IPS DF 6.9 (cell line): ENCODE measurements around the gene COL2A1.

Experiments
- DNase-seq: peaks from one replicate; pipeline ENCODE4 v3.0.0-alpha.2; 2013; ENCODE audit warnings: low read depth, low spot score
- H3K27ac ChIP-seq: one replicate; pipeline ENCODE4 v1.5.1; 2013; ENCODE audit warnings: low read length, control low read depth
- H3K27me3 ChIP-seq: 2 replicates; pipeline ENCODE4 v1.6.1; 2013; ENCODE audit warnings: mild to moderate bottlenecking, low read length; ENCODE audit not compliant: control insufficient read depth, insufficient read depth
- H3K36me3 ChIP-seq: 2 replicates; pipeline ENCODE4 v1.6.1; 2013; ENCODE audit warnings: low read length; ENCODE audit not compliant: control insufficient read depth, insufficient read depth
- H3K4me1 ChIP-seq: 2 replicates; pipeline ENCODE4 v1.6.1; 2013; ENCODE audit warnings: low read length; ENCODE audit not compliant: control insufficient read depth, insufficient read depth
- H3K4me3 ChIP-seq: 2 replicates; pipeline ENCODE4 v1.5.1; 2013; ENCODE audit warnings: mild to moderate bottlenecking, low read length
- H3K9me3 ChIP-seq: 2 replicates; pipeline ENCODE4 v1.6.1; 2013; ENCODE audit warnings: low read length, inconsistent platforms; ENCODE audit not compliant: control insufficient read depth, insufficient read depth
- WGBS: extraction: QIAGEN DNeasy Blood & Tissue Kit; methylation state at CpG from one replicate; pipeline ENCODE4 v1.1.7; 2013; ENCODE audit warnings: mixed read lengths, missing lambda C conversion rate; ENCODE audit not compliant: insufficient read length, insufficient coverage; 5-methylcytosine and 5-hydroxymethylcytosine counted together

COL2A1 gene

DNA sequence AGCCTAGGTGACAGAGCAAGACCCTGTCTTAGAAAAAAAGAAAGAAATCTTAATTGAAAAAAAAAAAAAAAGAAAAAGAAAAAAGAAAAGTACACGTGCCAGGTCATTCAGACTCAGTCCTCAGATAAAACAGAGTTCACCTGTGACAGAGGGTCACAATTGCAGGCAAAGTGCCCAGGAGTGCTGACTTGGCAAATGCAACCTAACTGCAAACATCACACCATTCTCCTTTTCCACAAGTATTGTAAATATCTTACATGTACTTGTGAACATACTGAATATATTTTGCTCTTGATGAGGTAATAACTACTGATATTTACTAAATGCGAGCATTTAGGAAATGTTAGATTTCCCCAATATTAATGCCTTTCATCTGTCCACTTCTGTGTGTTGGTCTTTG is 9.0 kb upstream of the COL2A1 start:
- no peak overlapping the region for H3K4me3 ChIP-seq
- no peak overlapping the region for H3K27ac ChIP-seq
- peaks cover 87% of the 10 kb centered on the region for H3K27me3 ChIP-seq
- DNase-seq: no peak
- H3K36me3 ChIP-seq: no peaks in the 10 kb centered on the region
- H3K9me3 ChIP-seq: no peaks in the 10 kb centered on the region
- no CpG with 5 or more reads among the region's 2 CpGs for WGBS
- H3K4me1 ChIP-seq: no peaks in the 10 kb centered on the region

DNA sequence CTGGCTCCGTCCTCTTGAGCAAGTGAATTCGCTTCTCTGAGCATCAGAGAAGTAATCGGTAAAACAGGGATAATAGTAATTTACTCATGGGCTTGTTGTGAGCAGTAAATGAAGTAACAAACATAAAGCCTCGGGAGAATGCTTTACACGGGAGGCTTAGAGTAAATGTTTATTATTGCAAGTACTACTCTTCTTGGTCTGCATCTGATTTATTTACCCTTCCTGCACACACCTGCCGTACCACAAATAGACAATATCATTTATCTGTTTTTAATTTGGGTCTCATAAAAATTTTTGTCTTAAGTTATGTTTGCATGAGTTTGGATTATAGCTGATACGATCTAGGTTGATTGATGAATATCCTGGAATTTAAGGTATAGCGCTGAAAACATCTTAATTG is 7.8 kb upstream of the COL2A1 start:
- Histone ChIP-seq H3K9me3 (no peaks in the 10 kb centered on the region), H3K4me1 (no peaks in the 10 kb centered on the region), H3K36me3 (no peaks in the 10 kb centered on the region), H3K4me3 (no peak overlapping the region), H3K27ac (no peak overlapping the region), H3K27me3 (peaks cover 85% of the 10 kb centered on the region)
- WGBS: no CpG with 5 or more reads among the region's 8 CpGs
- DNase-seq: no peak

DNA sequence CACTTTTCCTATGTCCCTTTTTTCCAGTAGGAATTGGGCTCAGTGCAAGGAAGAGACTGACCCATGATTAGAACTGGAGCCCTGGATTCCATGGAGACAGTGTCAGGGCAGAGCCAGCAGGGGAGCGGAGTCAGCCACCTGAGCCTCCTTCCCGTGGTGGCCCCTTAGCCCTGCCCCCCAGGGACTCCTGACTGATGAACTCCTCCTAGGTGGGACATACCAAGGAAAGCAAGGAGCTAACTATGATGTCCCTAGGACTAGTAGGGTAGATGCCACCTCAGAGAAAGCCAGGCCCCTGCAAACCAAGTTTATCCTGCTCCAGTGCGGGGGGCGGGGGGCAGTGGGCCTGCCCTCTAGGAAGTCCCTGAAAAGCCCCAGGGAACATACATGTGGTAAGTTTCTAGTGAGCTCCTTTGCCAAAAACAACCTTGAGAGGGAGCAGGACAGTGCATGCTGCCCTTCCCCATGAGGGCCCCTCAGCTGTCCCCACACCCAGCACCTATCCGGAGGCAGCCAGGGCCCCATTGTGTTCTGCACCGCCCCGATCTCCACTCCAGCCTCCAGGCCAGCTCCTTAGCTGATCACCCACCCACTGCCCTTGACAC is 6.2 kb upstream of the COL2A1 start:
- Histone ChIP-seq H3K36me3 (no peaks in the 10 kb centered on the region), H3K9me3 (no peaks in the 10 kb centered on the region), H3K4me3 (no peak overlapping the region), H3K4me1 (no peaks in the 10 kb centered on the region; the same call in 1 of the 2 replicates), H3K27me3 (peaks cover 84% of the 10 kb centered on the region), H3K27ac (no peak overlapping the region)
- no CpG with 5 or more reads among the region's 7 CpGs for WGBS
- DNase-seq: no peak

DNA sequence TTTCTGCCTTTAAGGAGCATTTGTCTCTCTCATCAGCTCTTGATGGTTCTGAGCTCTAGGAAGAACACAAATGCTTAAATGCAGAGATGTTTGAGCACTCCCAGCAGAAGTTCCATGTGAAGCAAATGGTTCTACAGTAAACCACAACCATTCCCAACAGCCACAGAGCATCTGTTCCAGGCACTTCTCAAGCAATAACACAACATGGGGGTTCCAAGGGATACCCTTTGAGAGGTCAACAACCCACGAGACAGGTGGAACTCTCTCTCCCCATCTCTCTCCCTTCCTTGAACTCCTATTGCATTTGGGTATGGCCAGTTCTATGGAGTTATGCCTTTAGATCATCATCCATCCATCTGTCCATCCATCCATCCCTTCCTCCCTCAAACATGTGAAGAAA is 5.2 kb upstream of the COL2A1 start:
- no CpG with 5 or more reads among the region's 1 CpG for WGBS
- H3K27me3 ChIP-seq: peaks cover 82% of the 10 kb centered on the region

DNA sequence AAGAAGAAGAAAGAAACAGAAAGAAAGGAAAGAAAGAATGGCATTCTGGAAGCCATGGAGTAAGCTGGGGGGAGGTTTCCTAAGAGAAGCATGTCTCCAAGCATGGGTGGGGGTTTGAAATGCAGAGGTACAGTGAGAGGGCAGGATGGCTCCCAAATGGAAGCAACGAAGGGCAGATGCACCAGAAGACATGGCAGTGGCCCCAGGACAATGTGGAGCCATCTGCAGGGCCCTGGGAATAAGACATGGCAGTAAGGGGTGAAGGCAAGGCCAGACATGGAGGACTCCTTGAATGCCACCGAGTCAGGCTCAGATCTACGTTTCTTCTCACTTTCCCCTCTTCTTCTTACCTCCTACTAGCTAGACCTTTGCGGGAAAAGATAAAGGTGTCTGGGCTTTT is 4.7 kb upstream of the COL2A1 start:
- Histone ChIP-seq H3K27me3 (peaks cover 79% of the 10 kb centered on the region), H3K36me3 (no peaks in the 10 kb centered on the region), H3K9me3 (no peaks in the 10 kb centered on the region), H3K27ac (no peak overlapping the region), H3K4me1 (peaks cover 1% of the 10 kb centered on the region; the same call in 1 of the 2 replicates), H3K4me3 (no peak overlapping the region)
- WGBS: no CpG with 5 or more reads among the region's 4 CpGs
- DNase-seq: no peak

More for the DNA sequence above, 5.2 kb upstream of the COL2A1 start:
- Histone ChIP-seq H3K36me3 (no peaks in the 10 kb centered on the region), H3K27ac (no peak overlapping the region), H3K4me3 (no peak overlapping the region), H3K9me3 (no peaks in the 10 kb centered on the region), H3K4me1 (no peaks in the 10 kb centered on the region; the same call in 1 of the 2 replicates)
- no peak for DNase-seq

DNA sequence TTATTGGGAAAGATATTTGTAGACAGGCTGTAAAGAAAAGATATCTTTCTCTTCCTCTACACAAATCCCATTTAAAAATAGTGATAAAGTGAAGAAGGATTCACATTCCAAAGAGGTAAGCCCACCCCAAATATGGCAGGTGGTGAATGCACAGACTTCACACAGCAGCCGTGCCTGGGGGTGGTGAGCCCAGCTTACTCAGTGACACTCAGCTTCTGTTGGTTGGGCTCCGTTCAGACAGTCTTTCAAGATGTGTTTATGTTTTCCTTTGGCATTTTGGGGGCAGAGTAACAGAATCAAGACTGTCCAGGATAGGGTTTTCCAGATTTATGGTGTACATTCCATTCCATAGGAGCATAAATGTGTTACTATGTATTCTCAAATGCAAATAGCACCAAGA is 4.1 kb upstream of the COL2A1 start:
- peaks cover 80% of the 10 kb centered on the region for H3K27me3 ChIP-seq
- no CpG with 5 or more reads among the region's 2 CpGs for WGBS
- DNase-seq: no peak
- peaks cover 6% of the 10 kb centered on the region for H3K4me1 ChIP-seq
- no peaks in the 10 kb centered on the region for H3K36me3 ChIP-seq
- H3K9me3 ChIP-seq: no peaks in the 10 kb centered on the region
- no peak overlapping the region for H3K27ac ChIP-seq
- H3K4me3 ChIP-seq: no peak overlapping the region

DNA sequence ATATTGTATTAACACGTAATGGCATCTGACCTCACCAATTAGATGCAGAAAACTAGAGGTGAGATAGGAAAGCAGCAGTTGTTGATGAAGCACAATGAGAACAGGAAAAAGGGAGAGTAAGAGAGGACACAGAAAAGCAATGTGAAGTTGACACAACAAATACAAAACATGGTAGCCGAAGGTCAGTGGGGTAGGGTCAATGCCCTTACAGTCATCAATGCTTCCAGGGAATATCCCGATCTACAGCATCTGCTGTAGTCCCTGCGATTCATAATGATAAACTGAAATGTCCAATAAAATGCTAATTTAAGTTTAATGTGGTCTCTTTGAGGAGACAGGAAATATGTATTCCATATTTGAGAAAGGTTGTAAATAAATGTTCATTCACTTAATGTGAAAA is 2.9 kb upstream of the COL2A1 start:
- no peaks in the 10 kb centered on the region for H3K9me3 ChIP-seq

DNA sequence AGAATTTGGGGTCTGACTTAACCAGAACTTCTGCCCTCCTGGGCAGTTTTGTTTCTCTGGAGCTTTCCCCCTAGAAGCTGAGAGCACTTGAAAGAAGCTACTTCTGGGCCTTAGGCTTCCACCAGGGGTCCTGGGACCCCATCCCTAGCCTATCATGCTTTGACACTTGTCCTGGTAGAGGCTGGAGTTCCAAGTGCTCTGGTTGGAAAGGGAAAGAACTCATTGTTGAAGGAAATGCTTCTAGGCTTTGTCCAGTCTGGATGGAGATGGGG is 1.4 kb upstream of the COL2A1 start:
- Histone ChIP-seq H3K36me3 (no peaks in the 10 kb centered on the region), H3K9me3 (no peaks in the 10 kb centered on the region), H3K4me3 (no peak overlapping the region), H3K27ac (no peak overlapping the region), H3K27me3 (peaks cover 82% of the 10 kb centered on the region), H3K4me1 (peaks cover 7% of the 10 kb centered on the region)
- DNase-seq: no peak

More for the DNA sequence above, 2.9 kb upstream of the COL2A1 start:
- peaks cover 7% of the 10 kb centered on the region for H3K4me1 ChIP-seq
- no peak overlapping the region for H3K27ac ChIP-seq
- no peak for DNase-seq
- peaks cover 87% of the 10 kb centered on the region for H3K27me3 ChIP-seq
- H3K36me3 ChIP-seq: no peaks in the 10 kb centered on the region
- H3K4me3 ChIP-seq: no peak overlapping the region
- no CpG with 5 or more reads among the region's 4 CpGs for WGBS

DNA sequence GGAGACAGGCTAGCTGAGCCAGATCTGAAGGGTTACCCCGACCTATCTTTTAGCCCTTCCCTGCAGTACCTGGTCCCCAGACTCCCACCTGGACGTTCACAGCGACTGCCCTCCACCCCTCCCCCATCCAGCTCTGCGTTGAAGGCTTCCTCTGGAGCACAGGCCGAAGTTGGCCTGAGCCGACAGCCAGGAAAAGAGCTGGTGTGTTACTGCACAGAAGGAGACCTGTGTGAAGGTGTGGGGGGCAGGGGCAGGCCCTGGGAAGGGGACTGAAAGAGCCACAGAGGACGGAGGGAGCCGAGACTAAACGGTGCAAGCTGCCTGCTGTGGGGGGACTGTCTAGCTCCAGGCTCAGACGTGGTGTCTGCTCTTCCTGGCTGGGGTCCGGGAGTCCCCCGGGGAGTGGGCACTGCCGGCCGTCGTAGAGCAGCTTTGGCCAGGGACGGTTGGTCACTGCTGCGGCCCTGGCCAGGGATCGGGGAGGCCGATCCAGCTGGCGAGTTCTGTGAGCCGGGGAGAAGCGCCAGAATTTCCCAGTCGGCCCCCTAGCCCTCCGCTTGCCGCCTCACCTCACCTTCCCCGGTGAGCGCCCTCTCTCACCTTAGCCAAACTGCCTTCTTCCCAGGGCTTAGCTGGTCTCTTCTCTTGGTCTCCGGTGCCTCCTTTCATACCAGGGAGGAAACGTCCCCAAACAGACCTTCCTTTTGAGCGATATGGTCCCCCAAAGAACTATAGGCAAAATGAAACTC is 899 bp upstream of the COL2A1 start:
- Histone ChIP-seq H3K4me3 (peak overlapping the region; percentile 35; the same call in 1 of the 2 replicates), H3K27me3 (peaks cover 80% of the 10 kb centered on the region), H3K36me3 (no peaks in the 10 kb centered on the region), H3K27ac (no peak overlapping the region), H3K9me3 (no peaks in the 10 kb centered on the region), H3K4me1 (peaks cover 7% of the 10 kb centered on the region)
- WGBS: no CpG with 5 or more reads among the region's 30 CpGs
- no peak for DNase-seq

DNA sequence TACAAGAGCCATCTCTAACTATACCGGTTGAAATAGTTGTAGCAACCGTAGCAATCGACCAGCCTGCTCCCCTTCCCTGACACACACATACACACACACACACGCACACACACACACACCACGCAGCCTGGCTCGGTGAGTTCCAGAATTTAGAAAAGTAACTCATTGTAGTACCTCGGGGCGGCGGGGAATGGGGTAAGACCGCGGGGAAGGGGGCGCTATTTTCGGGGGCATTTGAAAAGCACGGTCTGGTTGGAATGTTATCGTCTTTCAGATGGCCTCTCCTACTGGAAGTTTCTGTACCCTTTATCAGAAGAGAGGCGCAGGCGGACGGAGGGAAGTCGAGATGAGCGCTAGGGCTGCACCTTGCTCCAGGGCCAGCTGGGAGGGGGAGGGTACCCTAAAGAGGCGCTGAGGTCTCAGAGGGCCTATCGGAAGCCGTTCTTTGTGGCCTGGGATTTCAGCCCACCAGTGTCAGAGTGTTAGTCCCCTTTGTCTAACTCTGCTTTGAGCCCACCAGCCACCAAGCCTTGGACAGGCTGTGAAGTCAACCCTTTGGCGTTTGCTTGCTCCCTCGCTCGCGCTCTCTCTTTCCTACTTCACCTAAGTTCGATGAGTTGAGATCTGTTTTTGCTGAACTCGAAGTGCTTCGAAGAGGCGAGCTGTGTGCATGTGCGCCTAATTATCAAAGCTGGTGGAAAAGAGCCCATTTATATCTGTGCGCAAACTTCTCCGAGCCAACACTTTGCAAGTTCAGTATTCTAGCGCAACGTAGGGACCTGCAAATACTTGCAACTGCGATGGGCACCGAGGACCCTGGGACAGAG is 837 bp downstream of the COL2A1 start:
- WGBS: no CpG with 5 or more reads among the region's 38 CpGs
- Histone ChIP-seq H3K27ac (no peak overlapping the region), H3K27me3 (peaks cover 80% of the 10 kb centered on the region), H3K36me3 (no peaks in the 10 kb centered on the region), H3K9me3 (no peaks in the 10 kb centered on the region), H3K4me1 (peaks cover 7% of the 10 kb centered on the region), H3K4me3 (no peak overlapping the region; the same call in 1 of the 2 replicates)
- DNase-seq: no peak
